Right atrium auricular region (tissue), 2 donors: ENCODE results near the gene ATR. TPM values are rescaled to one million over a fixed set of nuclear protein-coding genes. Genes with fewer than 3 reads are reported as not detected.

Experiments
- DNase-seq: peaks from one replicate; pipeline ENCODE4 v3.0.0-alpha.2; 2019; ENCODE audit warnings: low spot score
- H3K27ac ChIP-seq, 2 donors: fragments of 200-600 bp; sonication (generic); 1 replicate in 1 of 2; 2 replicates in 1 of 2; pipeline ENCODE4 v1.5.1; 2016 to 2019
- H3K27me3 ChIP-seq, 2 donors: fragments of 200-600 bp; sonication (generic); one replicate each; pipeline versions ENCODE4 v1.5.1 to v1.6.0; 2017 to 2019
- H3K36me3 ChIP-seq: fragments of 200-600 bp; sonication (generic); one replicate; pipeline ENCODE4 v1.5.1; 2016
- H3K4me1 ChIP-seq, 2 donors: fragments of 200-600 bp; sonication (generic); one replicate each; pipeline versions ENCODE4 v1.5.1 to v1.6.0; 2017 to 2019
- H3K4me3 ChIP-seq, 2 donors: fragments of 200-600 bp; sonication (generic); 1 replicate in 1 of 2; 2 replicates in 1 of 2; pipeline ENCODE4 v1.5.1; 2017 to 2019; ENCODE audit warnings: mild to moderate bottlenecking in 1 of 2, moderate library complexity in 1 of 2
- H3K9me3 ChIP-seq, 2 donors: fragments of 200-600 bp; sonication (generic); one replicate each; pipeline ENCODE4 v1.5.1; 2019
- total RNA-seq, 2 donors: library from RNA; depleted of rRNA; stranded (reverse); fragments of >200 nt; gene quantifications; one replicate each; pipeline ENCODE4 v1.1.0, GENCODE V29; 2016
- TF ChIP-seq, protein P1 (sequence below), 2 donors: fragments of 200-600 bp; sonication (generic); IDR thresholded peaks; one replicate each; pipeline ENCODE4 v1.5.1; 2019; ENCODE audit warnings: antibody characterized with exemption in 2 of 2

Gene ATR
- total RNA-seq, 2 donors from 2014 or later = 9.0 to 18.4 TPM

DNA sequence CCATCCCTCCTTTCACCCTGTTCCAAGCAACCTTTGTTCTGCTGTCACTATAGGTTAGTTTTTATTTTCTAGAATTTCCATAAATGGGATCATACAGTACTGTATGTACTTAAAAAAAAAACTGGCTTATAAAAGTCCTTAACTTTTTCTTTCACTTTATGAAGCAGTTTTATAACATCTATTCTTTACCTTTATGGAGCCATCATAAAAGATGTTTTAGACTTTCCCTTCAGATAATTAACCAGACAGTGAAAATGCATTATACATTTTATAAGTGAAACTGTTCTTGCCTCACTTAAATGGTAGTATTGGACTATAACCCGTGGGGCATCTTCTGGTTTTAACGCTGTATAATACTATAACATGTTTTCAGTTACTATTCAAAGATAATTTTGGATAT, 43.9 kb upstream of the ATR start:
- no peak for DNase-seq
- TF ChIP-seq, protein P1, sequence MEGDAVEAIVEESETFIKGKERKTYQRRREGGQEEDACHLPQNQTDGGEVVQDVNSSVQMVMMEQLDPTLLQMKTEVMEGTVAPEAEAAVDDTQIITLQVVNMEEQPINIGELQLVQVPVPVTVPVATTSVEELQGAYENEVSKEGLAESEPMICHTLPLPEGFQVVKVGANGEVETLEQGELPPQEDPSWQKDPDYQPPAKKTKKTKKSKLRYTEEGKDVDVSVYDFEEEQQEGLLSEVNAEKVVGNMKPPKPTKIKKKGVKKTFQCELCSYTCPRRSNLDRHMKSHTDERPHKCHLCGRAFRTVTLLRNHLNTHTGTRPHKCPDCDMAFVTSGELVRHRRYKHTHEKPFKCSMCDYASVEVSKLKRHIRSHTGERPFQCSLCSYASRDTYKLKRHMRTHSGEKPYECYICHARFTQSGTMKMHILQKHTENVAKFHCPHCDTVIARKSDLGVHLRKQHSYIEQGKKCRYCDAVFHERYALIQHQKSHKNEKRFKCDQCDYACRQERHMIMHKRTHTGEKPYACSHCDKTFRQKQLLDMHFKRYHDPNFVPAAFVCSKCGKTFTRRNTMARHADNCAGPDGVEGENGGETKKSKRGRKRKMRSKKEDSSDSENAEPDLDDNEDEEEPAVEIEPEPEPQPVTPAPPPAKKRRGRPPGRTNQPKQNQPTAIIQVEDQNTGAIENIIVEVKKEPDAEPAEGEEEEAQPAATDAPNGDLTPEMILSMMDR (IDR thresholded peaks at IDR 0.05) = no peak
- Histone ChIP-seq H3K4me3 (no peak overlapping the region), H3K27ac (no peak overlapping the region), H3K27me3 (no peaks in the 10 kb centered on the region), H3K36me3 (no peaks in the 10 kb centered on the region), H3K4me1 (no peaks in the 10 kb centered on the region), H3K9me3 (no peaks in the 10 kb centered on the region)

GRCh38 chr3:142618917-142619461, 40.5 kb upstream of the ATR start:
- no peak overlapping the region for H3K4me3 ChIP-seq
- H3K36me3 ChIP-seq = no peaks in the 10 kb centered on the region
- TF ChIP-seq, protein P1 (IDR thresholded peaks at IDR 0.05) = no peak
- DNase-seq = no peak
- H3K27me3 ChIP-seq = no peaks in the 10 kb centered on the region
- no peaks in the 10 kb centered on the region for H3K9me3 ChIP-seq
- H3K27ac ChIP-seq = no peak overlapping the region
- H3K4me1 ChIP-seq = no peaks in the 10 kb centered on the region

GRCh38 chr3:142615171-142615570, 36.6 kb upstream of the ATR start:
- H3K4me1 ChIP-seq = no peaks in the 10 kb centered on the region
- DNase-seq = no peak
- H3K27me3 ChIP-seq = no peaks in the 10 kb centered on the region
- TF ChIP-seq, protein P1 (IDR thresholded peaks at IDR 0.05) = no peak
- H3K9me3 ChIP-seq = no peaks in the 10 kb centered on the region
- H3K4me3 ChIP-seq = no peak overlapping the region
- H3K36me3 ChIP-seq = no peaks in the 10 kb centered on the region
- H3K27ac ChIP-seq = no peak overlapping the region

DNA sequence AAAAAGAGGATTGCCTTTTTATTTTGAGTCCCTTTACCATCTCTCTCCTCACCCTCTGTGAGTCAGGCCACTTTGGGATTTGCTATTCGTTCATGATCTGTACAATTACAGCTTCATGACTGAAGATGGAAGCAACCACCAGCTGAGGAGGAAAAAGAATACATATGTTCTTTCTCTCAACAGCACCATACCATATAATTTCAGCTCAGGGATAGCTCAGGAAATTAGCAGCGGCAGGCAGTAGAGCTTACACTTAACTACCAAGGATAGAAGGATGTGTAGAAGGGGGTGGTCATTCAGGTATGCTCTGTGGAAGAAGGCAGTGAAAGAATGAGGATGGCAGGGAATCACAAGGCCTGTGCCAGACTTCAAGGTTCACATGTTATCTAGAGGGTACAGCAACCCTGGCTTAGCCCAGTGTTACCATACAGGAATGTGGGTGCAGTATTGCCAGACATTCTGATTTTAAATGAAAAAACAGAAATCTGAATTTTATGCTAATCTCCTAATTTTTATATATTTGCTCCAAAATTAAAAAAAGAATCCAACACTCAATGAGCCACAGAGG, 35.6 kb upstream of the ATR start:
- no peak for DNase-seq
- Histone ChIP-seq H3K4me3 (no peak overlapping the region), H3K27me3 (no peaks in the 10 kb centered on the region), H3K9me3 (no peaks in the 10 kb centered on the region), H3K27ac (no peak overlapping the region), H3K4me1 (no peaks in the 10 kb centered on the region), H3K36me3 (no peaks in the 10 kb centered on the region)
- TF ChIP-seq, protein P1 (IDR thresholded peaks at IDR 0.05) = no peak

- no peak overlapping the region for H3K27ac ChIP-seq
- no peaks in the 10 kb centered on the region for H3K9me3 ChIP-seq
- H3K4me1 ChIP-seq = no peaks in the 10 kb centered on the region
- no peak for DNase-seq
- no peaks in the 10 kb centered on the region for H3K36me3 ChIP-seq
- H3K4me3 ChIP-seq = no peak overlapping the region
- H3K27me3 ChIP-seq = no peaks in the 10 kb centered on the region
- TF ChIP-seq, protein P1 (IDR thresholded peaks at IDR 0.05) = no peak
Observed at GRCh38 chr3:142613491-142613890, 35.0 kb upstream of the ATR start.

- no peak overlapping the region for H3K27ac ChIP-seq
- no peak for DNase-seq
Observed at GRCh38 chr3:142611206-142611605, 32.7 kb upstream of the ATR start.

More at GRCh38 chr3:142611206-142611605, 32.7 kb upstream of the ATR start:
- TF ChIP-seq, protein P1 (IDR thresholded peaks at IDR 0.05) = no peak
- H3K27me3 ChIP-seq = no peaks in the 10 kb centered on the region
- no peaks in the 10 kb centered on the region for H3K9me3 ChIP-seq
- no peaks in the 10 kb centered on the region for H3K4me1 ChIP-seq
- no peak overlapping the region for H3K4me3 ChIP-seq
- no peaks in the 10 kb centered on the region for H3K36me3 ChIP-seq
